GM19351 (cell line): ENCODE data around the gene CDC14C.

ENCODE experiments used
- ATAC-seq: cut with Tn5 transposase; IDR thresholded peaks from one replicate; pipeline ENCODE4 v1.9.1; 2021; ENCODE audit warnings: mild to moderate bottlenecking, moderate library complexity; ENCODE audit not compliant: unreplicated experiment

Gene CDC14C

GRCh38 chr7:48971173-48971572 lies 46.8 kb downstream of the CDC14C start:
- no peak for ATAC-seq

DNA sequence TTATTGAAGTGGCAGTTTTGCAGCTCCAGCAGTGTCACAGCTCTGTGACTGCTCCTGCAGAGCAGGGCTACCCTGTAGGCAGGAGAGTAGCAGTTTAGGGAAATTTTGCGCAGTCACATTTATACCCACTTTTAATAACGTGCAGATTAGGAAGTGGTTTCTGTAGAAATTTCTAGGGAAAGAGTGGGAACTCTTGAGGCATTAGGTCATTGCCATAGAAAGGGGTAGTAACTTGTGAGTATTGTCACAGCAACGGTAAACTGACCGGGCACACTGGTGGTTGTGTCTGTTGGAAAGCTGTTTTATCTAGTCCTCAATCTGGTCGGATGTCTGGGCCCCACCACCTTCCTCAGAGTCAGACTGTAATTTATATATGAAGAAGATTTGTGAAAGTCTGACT lies 51.9 kb downstream of the CDC14C start:
- no peak for ATAC-seq

DNA sequence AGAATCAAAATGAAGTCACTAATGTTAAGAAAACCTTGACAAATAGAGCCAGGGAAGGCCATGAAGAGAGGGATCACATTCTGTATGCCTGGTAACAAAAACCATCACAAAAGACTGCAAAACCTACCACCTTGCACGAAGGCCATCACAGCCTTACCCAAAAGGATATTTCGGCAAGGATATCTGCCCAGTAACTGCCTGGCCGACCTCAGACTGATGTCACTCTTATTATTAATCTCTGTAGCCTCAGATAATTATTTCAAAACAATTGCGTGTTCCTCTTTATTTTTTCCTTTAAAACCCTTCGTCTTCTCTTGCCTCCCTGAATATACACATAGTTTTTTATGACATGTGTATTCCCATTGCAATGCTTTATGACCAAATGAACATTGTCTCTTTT lies 52.5 kb downstream of the CDC14C start:
- ATAC-seq = no peak
